IPS-18a (cell line): ENCODE data around the gene HORMAD2.

Experiments
- H3K27ac ChIP-seq: one replicate; pipeline ENCODE4 v1.5.1; 2013; ENCODE audit warnings: low read length
- H3K27me3 ChIP-seq: one replicate; pipeline ENCODE4 v1.6.1; 2013; ENCODE audit warnings: mild to moderate bottlenecking, low read length; ENCODE audit not compliant: control insufficient read depth, insufficient read depth
- H3K36me3 ChIP-seq: one replicate; pipeline ENCODE4 v1.6.1; 2013; ENCODE audit warnings: low read depth, low read length; ENCODE audit not compliant: control insufficient read depth
- H3K4me1 ChIP-seq: one replicate; pipeline ENCODE4 v1.6.1; 2013; ENCODE audit warnings: low read depth, low read length; ENCODE audit not compliant: control insufficient read depth
- H3K4me3 ChIP-seq: one replicate; pipeline ENCODE4 v1.5.1; 2013; ENCODE audit warnings: low read length
- H3K9ac ChIP-seq: one replicate; pipeline ENCODE4 v1.6.1; 2013; ENCODE audit warnings: mild to moderate bottlenecking, low read length, moderate library complexity
- H3K9me3 ChIP-seq: one replicate; pipeline ENCODE4 v1.6.1; 2013; ENCODE audit warnings: low read depth, low read length; ENCODE audit not compliant: control insufficient read depth

HORMAD2 gene

GRCh38 chr22:30175690-30176288, 95.5 kb downstream of the HORMAD2 start:
- Histone ChIP-seq H3K27me3 (no peaks in the 10 kb centered on the region), H3K9me3 (no peaks in the 10 kb centered on the region), H3K4me3 (no peak overlapping the region), H3K9ac (no peak overlapping the region), H3K27ac (no peak overlapping the region), H3K36me3 (no peaks in the 10 kb centered on the region), H3K4me1 (no peaks in the 10 kb centered on the region)

DNA sequence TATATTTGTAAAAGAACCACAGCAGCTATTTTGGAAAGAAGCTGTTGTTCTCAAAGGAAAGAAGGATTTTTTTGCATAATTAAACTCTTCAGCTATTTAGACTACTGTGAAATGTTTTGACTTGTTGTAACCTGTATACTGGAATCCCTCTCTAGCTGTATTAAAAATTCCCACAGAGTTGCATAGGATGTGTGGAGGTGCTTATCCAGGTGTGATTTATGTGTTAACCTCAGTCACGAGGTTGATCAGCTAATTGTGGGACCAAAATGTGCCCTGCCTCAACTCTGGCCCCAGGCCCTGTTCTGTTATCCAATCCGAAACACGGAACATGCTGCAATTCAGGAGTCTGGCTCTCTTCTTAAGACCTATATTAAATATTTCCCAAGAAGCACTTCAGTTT, 96.2 kb downstream of the HORMAD2 start:
- Histone ChIP-seq H3K9me3 (no peaks in the 10 kb centered on the region), H3K27me3 (no peaks in the 10 kb centered on the region), H3K36me3 (no peaks in the 10 kb centered on the region), H3K4me3 (no peak overlapping the region), H3K27ac (no peak overlapping the region), H3K9ac (no peak overlapping the region), H3K4me1 (no peaks in the 10 kb centered on the region)

- no peak overlapping the region for H3K4me3 ChIP-seq
- no peak overlapping the region for H3K9ac ChIP-seq
- H3K9me3 ChIP-seq: no peaks in the 10 kb centered on the region
- H3K27ac ChIP-seq: no peak overlapping the region
- no peaks in the 10 kb centered on the region for H3K4me1 ChIP-seq
- no peaks in the 10 kb centered on the region for H3K36me3 ChIP-seq
- H3K27me3 ChIP-seq: no peaks in the 10 kb centered on the region
Measured at GRCh38 chr22:30178181-30179126, 98.2 kb downstream of the HORMAD2 start.

GRCh38 chr22:30180616-30181015, 100.4 kb downstream of the HORMAD2 start:
- H3K4me1 ChIP-seq: no peaks in the 10 kb centered on the region
- H3K4me3 ChIP-seq: no peak overlapping the region
- no peaks in the 10 kb centered on the region for H3K36me3 ChIP-seq
- no peak overlapping the region for H3K27ac ChIP-seq
- no peaks in the 10 kb centered on the region for H3K27me3 ChIP-seq
- H3K9me3 ChIP-seq: no peaks in the 10 kb centered on the region
- H3K9ac ChIP-seq: no peak overlapping the region

DNA sequence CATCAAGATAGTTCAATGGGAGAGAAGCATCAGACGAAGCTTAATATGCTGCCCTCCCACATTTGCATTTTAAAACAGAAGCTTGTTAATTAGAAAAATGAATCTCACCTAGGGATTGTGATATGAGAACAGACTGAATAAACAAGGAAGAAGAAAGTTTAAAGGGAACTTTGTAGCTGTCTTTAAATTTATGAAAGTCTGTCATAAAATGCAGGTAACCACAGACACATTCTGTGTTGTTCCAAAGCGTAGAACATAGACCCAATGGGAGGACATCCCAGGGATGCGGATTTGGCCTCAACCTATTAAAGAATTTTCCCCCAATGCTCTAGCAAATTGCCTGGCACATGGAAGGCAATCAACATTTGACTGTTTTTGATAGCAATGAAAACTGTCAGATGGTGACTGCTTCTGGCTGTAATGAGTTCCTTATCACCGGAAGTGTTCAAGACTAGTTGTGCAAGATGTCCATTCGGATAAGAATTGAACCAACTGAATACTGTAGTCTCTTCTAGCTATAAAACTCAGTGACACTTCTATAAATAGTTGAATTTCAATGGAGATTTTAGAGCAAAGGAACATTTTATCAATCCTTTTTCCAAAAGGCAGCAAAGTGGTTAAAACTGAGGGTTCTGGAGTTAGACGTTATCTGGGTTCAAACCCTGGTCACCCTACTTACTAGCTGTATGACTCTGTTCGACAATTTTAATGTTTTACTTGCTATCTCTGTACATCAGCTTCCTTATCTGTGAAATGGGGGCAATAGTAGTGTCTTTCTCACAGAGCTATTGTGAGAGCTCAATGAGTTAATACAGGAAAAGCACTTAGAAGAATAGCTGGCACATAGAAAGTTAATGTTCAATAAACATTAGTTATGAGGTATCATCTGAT, 101.4 kb downstream of the HORMAD2 start:
- Histone ChIP-seq H3K36me3 (no peaks in the 10 kb centered on the region), H3K9me3 (no peaks in the 10 kb centered on the region), H3K27me3 (no peaks in the 10 kb centered on the region), H3K4me3 (no peak overlapping the region), H3K27ac (no peak overlapping the region), H3K9ac (no peak overlapping the region), H3K4me1 (peaks cover 4% of the 10 kb centered on the region)

DNA sequence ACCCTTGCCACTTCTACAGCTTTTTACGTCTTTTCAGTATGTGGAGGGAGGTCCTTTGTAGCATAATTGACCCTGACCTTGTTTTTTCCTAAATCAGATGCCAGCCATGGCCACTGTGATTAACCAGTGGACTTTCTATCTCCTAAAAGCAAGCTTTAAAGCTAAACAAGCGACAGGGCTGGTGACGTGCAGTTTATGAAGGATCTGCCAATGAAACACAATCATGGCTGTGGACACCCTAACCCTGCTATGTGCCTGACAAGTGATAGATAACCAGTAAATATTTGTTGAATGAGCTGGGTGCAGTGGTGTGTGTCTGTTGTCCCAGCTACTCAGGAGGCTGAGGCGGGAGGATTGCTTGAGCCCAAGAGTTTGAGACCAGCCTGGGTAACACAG, 102.1 kb downstream of the HORMAD2 start:
- H3K4me1 ChIP-seq: peaks cover 4% of the 10 kb centered on the region
- no peak overlapping the region for H3K4me3 ChIP-seq
- no peaks in the 10 kb centered on the region for H3K27me3 ChIP-seq
- no peaks in the 10 kb centered on the region for H3K9me3 ChIP-seq
- no peak overlapping the region for H3K27ac ChIP-seq
- no peak overlapping the region for H3K9ac ChIP-seq
- H3K36me3 ChIP-seq: no peaks in the 10 kb centered on the region

- H3K27ac ChIP-seq: no peak overlapping the region
- no peaks in the 10 kb centered on the region for H3K36me3 ChIP-seq
- no peaks in the 10 kb centered on the region for H3K9me3 ChIP-seq
- no peak overlapping the region for H3K9ac ChIP-seq
- H3K4me1 ChIP-seq: peaks cover 4% of the 10 kb centered on the region
- H3K4me3 ChIP-seq: no peak overlapping the region
- H3K27me3 ChIP-seq: no peaks in the 10 kb centered on the region
Measured at GRCh38 chr22:30182815-30183214, 102.6 kb downstream of the HORMAD2 start.

GRCh38 chr22:30183271-30183670, 103.0 kb downstream of the HORMAD2 start:
- no peaks in the 10 kb centered on the region for H3K27me3 ChIP-seq
- no peak overlapping the region for H3K4me3 ChIP-seq
- peaks cover 4% of the 10 kb centered on the region for H3K4me1 ChIP-seq
- H3K9ac ChIP-seq: no peak overlapping the region
- H3K27ac ChIP-seq: no peak overlapping the region
- no peaks in the 10 kb centered on the region for H3K36me3 ChIP-seq
- no peaks in the 10 kb centered on the region for H3K9me3 ChIP-seq

DNA sequence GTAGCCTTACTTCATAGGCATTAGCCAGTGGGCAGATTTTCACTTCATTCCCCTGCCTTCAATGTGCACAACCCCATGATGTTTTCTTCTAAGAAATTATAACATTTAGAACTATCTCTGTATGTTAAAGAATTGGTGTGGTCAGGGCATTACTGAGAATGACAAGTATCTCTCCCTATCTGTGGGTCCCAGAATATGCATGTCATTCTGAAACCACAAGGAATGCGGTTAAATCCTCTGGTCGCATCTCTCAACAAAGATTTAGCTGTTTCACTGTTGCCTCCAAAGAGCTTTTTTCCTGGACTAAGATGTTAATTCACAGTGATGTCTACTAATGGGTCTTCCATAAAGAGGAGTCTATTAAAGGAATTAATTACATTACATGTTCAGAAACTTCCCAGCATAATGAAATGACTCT, 103.6 kb downstream of the HORMAD2 start:
- H3K27ac ChIP-seq: no peak overlapping the region
- peaks cover 4% of the 10 kb centered on the region for H3K4me1 ChIP-seq
- no peaks in the 10 kb centered on the region for H3K9me3 ChIP-seq
- H3K27me3 ChIP-seq: no peaks in the 10 kb centered on the region
- H3K36me3 ChIP-seq: no peaks in the 10 kb centered on the region
- no peak overlapping the region for H3K9ac ChIP-seq
- H3K4me3 ChIP-seq: no peak overlapping the region

DNA sequence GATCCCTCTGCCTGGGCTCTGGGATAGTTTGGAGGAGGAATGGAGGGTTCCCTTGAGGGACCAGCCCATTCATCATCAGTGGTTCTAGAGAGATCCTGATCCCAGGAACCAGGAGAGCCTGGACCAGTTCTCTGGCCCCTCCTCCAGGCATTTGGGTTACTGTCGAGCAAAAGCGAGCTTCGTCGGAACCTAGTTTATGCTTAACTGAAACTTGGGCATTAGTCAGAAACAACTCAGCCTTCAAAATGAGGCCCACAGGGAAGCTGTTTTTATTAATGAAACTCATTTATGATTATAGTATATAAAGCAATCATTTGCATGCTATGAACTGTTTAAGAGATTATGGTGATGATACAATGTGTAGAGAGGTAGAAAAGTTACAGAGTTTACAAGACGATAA, 104.9 kb downstream of the HORMAD2 start:
- no peaks in the 10 kb centered on the region for H3K36me3 ChIP-seq
- peaks cover 4% of the 10 kb centered on the region for H3K4me1 ChIP-seq
- H3K4me3 ChIP-seq: no peak overlapping the region
- no peaks in the 10 kb centered on the region for H3K27me3 ChIP-seq
- no peaks in the 10 kb centered on the region for H3K9me3 ChIP-seq
- no peak overlapping the region for H3K9ac ChIP-seq
- H3K27ac ChIP-seq: no peak overlapping the region

- no peaks in the 10 kb centered on the region for H3K27me3 ChIP-seq
- no peaks in the 10 kb centered on the region for H3K36me3 ChIP-seq
- no peak overlapping the region for H3K9ac ChIP-seq
- H3K4me3 ChIP-seq: no peak overlapping the region
- no peaks in the 10 kb centered on the region for H3K9me3 ChIP-seq
- H3K4me1 ChIP-seq: peaks cover 4% of the 10 kb centered on the region
- no peak overlapping the region for H3K27ac ChIP-seq
Measured at GRCh38 chr22:30185549-30185948, 105.3 kb downstream of the HORMAD2 start.
